HEK293T (cell line): Measurements from ENCODE around the gene SLC29A1.

Source experiments
- BHLHE40 ChIP-seq: fragments of 450-650 bp; IDR thresholded peaks from 2 replicates; pipeline ENCODE4 v1.6.1; 2016; ENCODE audit warnings: mild to moderate bottlenecking, moderate library complexity, borderline replicate concordance
- ELF4 ChIP-seq: fragments of 450-650 bp; IDR thresholded peaks from 2 replicates; pipeline ENCODE4 v1.6.1; 2017; ENCODE audit warnings: antibody characterized with exemption
- FOXA1 ChIP-seq: fragments of 450-650 bp; IDR thresholded peaks from 2 replicates; pipeline ENCODE4 v1.6.1; 2016; ENCODE audit warnings: mild to moderate bottlenecking
- FOXK2 ChIP-seq: fragments of 450-650 bp; IDR thresholded peaks from 2 replicates; pipeline ENCODE4 v1.6.1; 2016; ENCODE audit warnings: mild to moderate bottlenecking
- PKNOX1 ChIP-seq: fragments of 450-650 bp; IDR thresholded peaks from 2 replicates; pipeline ENCODE4 v1.6.1; 2016
- SP1 ChIP-seq: fragments of 450-650 bp; IDR thresholded peaks from 2 replicates; pipeline ENCODE4 v1.6.1; 2017
- SUZ12 ChIP-seq: fragments of 450-650 bp; IDR thresholded peaks from 2 replicates; pipeline ENCODE4 v1.6.1; 2016; ENCODE audit warnings: mild to moderate bottlenecking
- TARDBP ChIP-seq: fragments of 450-650 bp; IDR thresholded peaks from 2 replicates; pipeline ENCODE4 v1.6.1; 2016

DNA sequence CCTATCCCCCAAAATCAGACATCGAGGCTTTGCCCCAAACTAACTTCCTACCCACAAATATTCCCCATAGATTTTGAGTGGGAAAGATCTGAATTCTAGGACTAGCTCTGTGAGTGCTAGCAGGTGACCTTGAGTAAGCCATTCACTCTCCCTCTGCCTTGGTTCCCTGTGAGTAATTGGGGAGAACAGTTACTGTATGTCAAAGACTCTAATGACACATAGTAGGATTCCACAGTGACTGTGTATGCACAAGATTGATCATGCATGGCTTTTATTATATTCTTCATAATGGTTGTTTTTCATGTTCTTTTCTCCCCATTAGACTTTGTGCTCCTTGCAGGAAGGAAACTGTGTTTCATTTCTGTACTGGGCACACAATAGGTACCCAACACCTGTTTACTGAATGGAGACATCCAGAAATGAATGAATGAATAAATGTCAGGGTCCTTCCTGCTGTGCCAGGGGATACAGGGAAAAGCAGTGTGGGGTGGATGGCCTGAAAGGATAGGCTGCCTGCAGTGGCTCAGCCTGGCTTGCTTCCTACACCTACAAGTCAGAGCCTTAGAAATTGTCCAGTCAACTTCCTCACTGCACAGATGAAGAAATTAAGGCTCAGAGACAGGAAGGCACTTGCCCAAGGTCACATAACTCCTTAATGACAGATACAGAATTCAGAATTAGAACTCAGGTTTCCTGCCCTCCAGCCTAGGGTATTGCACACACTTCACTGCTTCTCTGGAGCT, 46.0 kb downstream of the SLC29A1 start:
- TF ChIP-seq SP1 (no peak), FOXK2 (no peak), TARDBP (no peak), PKNOX1 (no peak), FOXA1 (no peak), ELF4 (no peak), BHLHE40 (no peak), SUZ12 (no peak)
